Erythroblast (primary cell): ENCODE data around the gene P2RY14.

Source experiments
- GATA1 ChIP-seq: IDR thresholded peaks from 2 replicates; pipeline ENCODE4 v1.6.1; 2011; ENCODE audit warnings: low read depth, mild to moderate bottlenecking, control low read depth, low read length, moderate library complexity
- POLR2A ChIP-seq: IDR thresholded peaks from 2 replicates; pipeline ENCODE4 v1.6.1; 2011; ENCODE audit warnings: mild to moderate bottlenecking, low read length

GRCh38 chr3:151314593-151314992 lies 36.3 kb upstream of the P2RY14 start:
- no peak for TF ChIP-seq POLR2A
- TF ChIP-seq GATA1 = no peak
